ENCODE data around the gene FXYD4.
A peak's percentile ranks its signal among the peaks of the same experiment; 100 is the strongest.

The FXYD4 gene

DNA sequence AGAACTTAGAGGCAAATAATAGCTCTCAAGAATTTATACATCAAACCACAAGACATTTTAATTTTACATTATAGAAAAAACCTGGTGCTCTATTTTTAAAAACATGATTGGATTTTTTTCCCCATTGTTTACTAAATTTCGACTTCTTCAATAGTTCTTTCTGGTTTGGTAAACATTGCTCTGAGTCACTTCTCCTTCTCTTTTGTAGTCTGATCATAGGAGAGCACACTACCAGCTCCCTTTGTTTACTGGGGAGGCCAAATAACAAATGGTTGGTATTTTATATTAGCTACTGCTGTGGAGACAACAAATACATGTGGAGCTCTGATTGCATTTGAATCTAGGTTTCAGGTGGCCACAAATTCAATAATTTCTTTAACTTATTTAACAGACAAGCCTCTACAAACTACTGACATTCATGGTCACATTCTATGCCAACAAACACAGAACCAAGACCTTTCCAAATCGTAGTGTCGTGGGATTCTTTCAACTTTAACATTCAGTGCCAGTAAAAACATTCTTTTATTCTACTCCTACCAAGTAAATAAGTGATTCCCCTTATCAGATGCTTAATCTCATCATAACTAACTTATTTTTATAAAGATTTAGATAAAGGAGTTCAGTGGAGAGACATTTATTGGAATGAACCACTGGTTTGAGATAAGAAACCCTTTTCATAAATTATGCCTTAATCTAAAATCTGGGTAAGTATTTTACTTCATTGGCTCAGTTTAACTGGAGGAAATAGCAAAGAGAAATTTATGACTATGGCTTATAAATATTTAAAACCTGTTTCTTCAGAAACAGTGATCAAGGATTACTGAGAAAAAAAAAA is 17.7 kb upstream of the FXYD4 start:
- no peak overlapping the region for H3K4me3 Mint-ChIP-seq
- H3K36me3 Mint-ChIP-seq (ENCODE audit: low read depth) = peaks cover under 1% of the 10 kb centered on the region
- H3K4me1 Mint-ChIP-seq (ENCODE audit: low read depth) = peaks cover 21% of the 10 kb centered on the region
- H3K9me3 Mint-ChIP-seq = no peaks in the 10 kb centered on the region
- H3K27me3 Mint-ChIP-seq (ENCODE audit: low read depth) = peaks cover 21% of the 10 kb centered on the region
- peak overlapping the region; percentile 13 for H3K27ac Mint-ChIP-seq

DNA sequence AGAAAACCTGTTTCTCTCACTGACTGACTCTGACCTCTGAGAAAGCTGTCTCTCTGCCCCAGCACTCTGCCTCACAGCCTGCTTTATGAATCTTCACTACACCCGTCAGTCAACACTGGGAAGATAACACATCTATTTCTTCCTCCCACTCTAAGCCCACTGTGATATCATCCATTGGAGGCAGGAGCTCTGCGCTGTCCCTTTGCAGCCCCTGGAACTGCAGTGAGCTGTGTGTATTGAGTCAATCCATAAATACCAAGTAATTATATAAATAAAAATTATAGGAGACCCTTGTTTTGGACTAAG is 17.2 kb upstream of the FXYD4 start:
- no peaks in the 10 kb centered on the region for H3K36me3 Mint-ChIP-seq (ENCODE audit: low read depth)
- H3K4me1 Mint-ChIP-seq (ENCODE audit: low read depth) = peaks cover 20% of the 10 kb centered on the region
- H3K9me3 Mint-ChIP-seq = no peaks in the 10 kb centered on the region
- peak overlapping the region; percentile 13 for H3K27ac Mint-ChIP-seq
- H3K4me3 Mint-ChIP-seq = no peak overlapping the region
- H3K27me3 Mint-ChIP-seq (ENCODE audit: low read depth) = peaks cover 20% of the 10 kb centered on the region

DNA sequence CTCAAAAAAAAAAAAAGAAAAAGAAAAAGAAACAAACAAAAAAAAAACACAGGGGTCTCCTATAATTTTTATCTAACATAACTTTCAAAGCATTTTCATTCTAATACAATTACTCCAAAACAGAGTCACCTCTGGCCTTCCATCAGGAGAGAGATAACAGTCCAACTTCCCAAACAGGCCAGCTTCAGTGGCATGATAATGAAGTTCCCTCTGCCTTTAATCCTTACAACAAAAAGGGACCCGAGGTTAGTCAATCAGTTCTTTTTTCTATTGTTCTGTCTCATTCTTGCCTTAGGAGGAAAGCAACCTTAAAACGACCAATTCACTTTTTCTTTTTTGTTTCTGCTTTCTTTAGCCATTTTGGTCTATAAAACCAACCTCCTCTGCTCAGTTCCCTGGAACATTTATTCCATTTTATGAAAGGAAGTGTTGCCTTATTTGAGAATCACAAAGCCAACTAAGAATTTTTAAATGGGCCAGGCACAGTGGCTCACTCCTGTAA is 16.5 kb upstream of the FXYD4 start:
- Mint-ChIP-seq H3K36me3 (ENCODE audit: low read depth) (peaks cover under 1% of the 10 kb centered on the region), H3K9me3 (no peaks in the 10 kb centered on the region), H3K27ac (no peak overlapping the region), H3K27me3 (ENCODE audit: low read depth) (peaks cover 20% of the 10 kb centered on the region), H3K4me1 (ENCODE audit: low read depth) (peaks cover 21% of the 10 kb centered on the region), H3K4me3 (no peak overlapping the region)

DNA sequence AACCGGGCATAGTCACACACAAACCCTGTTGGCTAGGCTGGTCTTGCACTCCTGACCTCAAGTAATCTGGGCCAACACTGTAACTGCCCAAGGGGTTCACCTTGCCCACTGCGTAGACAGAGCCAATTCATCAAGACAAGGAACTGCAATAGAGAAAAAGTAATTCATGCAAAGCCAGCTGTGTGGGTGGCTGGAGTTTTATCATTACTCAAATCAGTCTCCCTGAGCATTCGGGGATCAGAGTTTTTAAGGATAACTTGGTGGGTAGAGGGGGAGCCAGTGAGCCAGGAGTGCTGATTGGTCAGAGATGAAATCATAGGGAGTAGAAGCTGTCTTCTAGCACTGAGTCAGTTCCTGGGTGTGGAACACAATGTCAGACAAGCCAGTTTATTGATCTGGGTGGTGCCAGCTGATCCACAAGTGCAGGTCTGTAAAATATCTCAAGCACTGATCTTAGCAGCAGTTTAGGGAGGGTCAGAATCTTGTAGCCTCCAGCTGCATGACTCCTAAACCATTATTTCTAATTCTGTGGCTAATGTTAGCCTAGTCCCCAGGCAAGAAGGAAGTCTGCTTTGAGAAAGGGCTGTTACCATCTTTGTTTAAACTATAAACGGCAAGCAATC is 15.6 kb upstream of the FXYD4 start:
- no peak overlapping the region for H3K4me3 Mint-ChIP-seq
- peaks cover 19% of the 10 kb centered on the region for H3K4me1 Mint-ChIP-seq (ENCODE audit: low read depth)

DNA sequence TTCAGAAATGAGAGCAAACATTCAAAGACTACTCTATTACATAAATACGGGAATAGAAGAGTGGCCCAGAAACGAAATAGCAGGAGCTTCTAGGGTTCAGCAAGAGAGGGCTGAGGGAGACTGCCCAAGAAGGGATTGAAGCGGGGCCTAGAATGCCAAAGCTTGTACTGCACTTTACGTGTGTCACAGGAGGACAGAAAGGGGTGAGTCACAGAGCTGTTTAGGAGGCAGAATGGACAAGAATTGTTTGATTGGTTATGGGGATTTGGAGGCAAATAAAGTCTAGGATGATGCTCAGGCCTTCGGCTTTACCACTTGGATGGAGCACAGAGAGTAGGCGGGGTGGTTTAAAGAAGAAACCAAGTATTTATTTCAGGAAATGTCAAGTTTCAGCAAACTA is 11.3 kb upstream of the FXYD4 start:
- peaks cover 26% of the 10 kb centered on the region for H3K4me1 Mint-ChIP-seq (ENCODE audit: low read depth)
- H3K27me3 Mint-ChIP-seq (ENCODE audit: low read depth) = no peaks in the 10 kb centered on the region
- H3K4me3 Mint-ChIP-seq = peak overlapping the region; percentile 67
- H3K36me3 Mint-ChIP-seq (ENCODE audit: low read depth) = peaks cover 7% of the 10 kb centered on the region
- no peaks in the 10 kb centered on the region for H3K9me3 Mint-ChIP-seq
- H3K27ac Mint-ChIP-seq = peak overlapping the region; percentile 78

More for the DNA sequence above, 15.6 kb upstream of the FXYD4 start:
- Mint-ChIP-seq H3K36me3 (ENCODE audit: low read depth) (peaks cover 5% of the 10 kb centered on the region), H3K9me3 (no peaks in the 10 kb centered on the region), H3K27ac (peak overlapping the region; percentile 87), H3K27me3 (ENCODE audit: low read depth) (peaks cover 12% of the 10 kb centered on the region)

DNA sequence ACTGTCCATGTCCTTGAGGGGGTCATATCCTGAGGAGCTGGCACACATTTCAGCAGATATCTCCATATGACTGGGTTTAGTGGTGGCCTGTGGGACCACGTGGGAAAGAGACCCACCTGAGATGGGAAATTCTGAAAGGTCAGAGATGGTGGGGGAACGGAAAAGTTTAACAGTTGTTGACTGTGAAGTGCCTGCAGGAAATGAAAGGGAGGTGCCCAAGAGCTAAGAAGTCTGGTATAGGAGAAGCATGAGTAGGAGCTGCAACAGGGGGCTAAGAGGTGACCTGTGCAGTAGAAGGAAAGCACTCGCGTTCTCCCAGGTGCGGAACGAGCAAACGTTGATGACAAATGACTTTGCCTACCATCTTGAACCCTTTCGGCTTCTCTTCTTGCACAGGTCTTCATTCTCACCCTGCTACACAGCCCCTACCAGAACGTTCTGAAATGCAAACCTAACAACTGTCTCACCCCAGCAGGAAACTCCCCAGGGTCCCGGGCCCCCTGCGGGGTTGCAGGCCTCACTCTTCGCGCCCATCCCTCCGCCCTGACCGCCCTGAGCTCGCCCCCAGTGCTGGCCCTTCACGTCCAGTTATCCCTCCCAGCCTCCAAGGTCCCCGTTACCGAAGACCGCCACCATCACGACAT is 9.8 kb upstream of the FXYD4 start:
- Mint-ChIP-seq H3K36me3 (ENCODE audit: low read depth) (peaks cover 7% of the 10 kb centered on the region), H3K27me3 (ENCODE audit: low read depth) (no peaks in the 10 kb centered on the region), H3K4me1 (ENCODE audit: low read depth) (peaks cover 17% of the 10 kb centered on the region), H3K9me3 (no peaks in the 10 kb centered on the region), H3K27ac (peak overlapping the region; percentile 97), H3K4me3 (peak overlapping the region; percentile 97)

DNA sequence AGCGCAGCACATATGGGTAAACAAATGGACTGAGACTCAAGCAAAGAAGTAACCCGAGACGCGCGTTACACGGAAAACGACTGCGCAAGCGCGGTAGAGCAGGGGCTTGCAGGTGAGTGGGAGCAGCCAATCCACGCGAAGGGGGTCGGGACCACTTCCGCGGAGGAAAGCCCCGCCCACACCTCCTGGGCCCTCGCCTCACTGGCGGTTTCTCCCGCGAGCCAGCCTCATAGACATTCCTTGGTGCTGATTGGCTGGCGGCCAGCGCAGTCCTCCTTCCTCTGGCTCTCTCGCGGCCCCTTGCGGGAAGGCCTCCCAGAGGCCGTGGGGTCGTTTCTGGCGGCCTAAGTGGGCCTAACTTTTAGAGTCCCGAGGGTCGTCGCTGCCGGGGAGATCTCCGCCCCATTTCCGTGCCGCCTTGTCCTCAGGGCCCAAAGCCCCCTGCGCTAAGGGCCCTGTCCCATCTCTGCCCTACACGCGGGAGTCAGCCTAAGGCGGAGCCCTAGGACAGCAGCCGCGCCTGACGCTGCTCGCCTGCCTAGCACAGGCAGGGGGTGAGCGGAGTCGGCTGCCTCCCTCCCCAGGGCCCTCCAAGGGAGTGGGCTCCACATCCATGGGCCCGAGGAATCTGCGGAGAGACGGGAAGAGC is 9.1 kb upstream of the FXYD4 start:
- Mint-ChIP-seq H3K4me3 (peak overlapping the region; percentile 97), H3K27me3 (ENCODE audit: low read depth) (no peaks in the 10 kb centered on the region), H3K4me1 (ENCODE audit: low read depth) (peaks cover 17% of the 10 kb centered on the region), H3K9me3 (no peaks in the 10 kb centered on the region), H3K36me3 (ENCODE audit: low read depth) (peaks cover 7% of the 10 kb centered on the region), H3K27ac (peak overlapping the region; percentile 97)

DNA sequence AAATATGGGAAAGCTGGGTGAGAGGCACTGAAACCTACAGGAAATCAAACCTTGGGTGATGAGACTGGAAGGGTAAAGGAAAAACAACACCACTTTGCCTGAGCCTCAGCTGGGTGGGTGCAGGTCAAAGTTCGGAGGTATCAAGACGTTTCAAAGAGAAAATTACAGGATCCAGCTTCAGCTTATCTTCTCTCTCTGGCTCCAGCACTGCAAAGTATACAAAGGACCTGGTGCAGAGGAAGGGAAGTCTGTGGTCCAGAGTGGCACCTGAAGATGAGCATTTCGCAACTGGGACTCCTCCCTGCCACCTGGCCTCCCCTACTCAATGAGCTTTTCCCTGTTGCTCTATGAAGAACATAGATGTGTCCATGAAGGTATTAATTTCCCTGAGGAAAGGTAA is 6.4 kb upstream of the FXYD4 start:
- Mint-ChIP-seq H3K4me3 (no peak overlapping the region), H3K9me3 (no peaks in the 10 kb centered on the region), H3K36me3 (ENCODE audit: low read depth) (peaks cover 6% of the 10 kb centered on the region), H3K4me1 (ENCODE audit: low read depth) (peaks cover 16% of the 10 kb centered on the region), H3K27ac (no peak overlapping the region), H3K27me3 (ENCODE audit: low read depth) (no peaks in the 10 kb centered on the region)

DNA sequence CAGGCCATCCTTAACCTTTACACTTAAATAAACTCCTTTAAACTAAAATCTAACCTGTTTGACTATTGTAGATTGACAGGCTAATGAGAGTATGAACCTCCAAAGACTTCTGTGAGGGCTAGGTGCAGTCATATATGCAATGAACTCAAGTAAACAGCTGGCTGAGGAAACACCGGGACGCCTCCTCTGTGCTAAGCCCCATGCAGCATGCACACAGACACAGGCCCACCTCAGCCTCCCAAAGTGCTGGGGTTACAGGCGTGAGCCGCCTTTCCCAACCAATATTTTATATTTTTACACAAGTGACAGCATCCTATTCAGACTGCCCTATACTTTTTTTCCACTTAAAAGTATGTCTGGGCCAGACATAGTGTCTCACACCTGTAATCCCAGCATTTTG is 1.5 kb upstream of the FXYD4 start:
- Mint-ChIP-seq H3K36me3 (ENCODE audit: low read depth) (no peaks in the 10 kb centered on the region), H3K9me3 (no peaks in the 10 kb centered on the region), H3K4me1 (ENCODE audit: low read depth) (peaks cover 4% of the 10 kb centered on the region), H3K27me3 (ENCODE audit: low read depth) (no peaks in the 10 kb centered on the region), H3K4me3 (no peak overlapping the region), H3K27ac (no peak overlapping the region)

DNA sequence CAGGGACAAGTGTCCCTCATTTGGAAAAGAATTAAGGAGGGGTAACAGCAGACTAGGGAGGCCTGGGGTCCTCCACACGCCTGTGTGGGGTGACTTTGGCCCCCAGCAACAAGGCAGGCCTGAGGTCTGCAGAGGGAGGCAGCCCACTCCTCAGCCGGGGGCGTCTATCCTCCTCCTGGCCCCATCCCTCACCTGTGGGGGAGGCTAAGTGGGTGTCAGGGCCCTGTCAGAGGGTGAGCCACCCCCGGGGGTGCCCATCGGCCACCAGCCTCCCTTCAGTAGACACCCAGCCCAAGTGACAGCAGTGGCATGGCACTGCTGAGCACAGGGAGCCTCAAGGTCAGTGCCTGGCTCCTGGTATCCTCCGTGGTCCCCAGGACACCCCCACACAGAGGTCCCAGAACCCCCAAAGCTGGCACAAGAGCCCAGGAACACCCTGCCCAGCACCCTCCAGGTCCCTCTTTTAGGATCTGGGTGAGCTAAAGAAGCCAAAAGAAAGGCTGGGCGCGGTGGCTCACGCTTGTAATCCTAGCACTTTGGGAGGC is 693 bp upstream of the FXYD4 start:
- H3K36me3 Mint-ChIP-seq (ENCODE audit: low read depth) = no peaks in the 10 kb centered on the region
- peaks cover 4% of the 10 kb centered on the region for H3K4me1 Mint-ChIP-seq (ENCODE audit: low read depth)
- no peaks in the 10 kb centered on the region for H3K27me3 Mint-ChIP-seq (ENCODE audit: low read depth)
- H3K27ac Mint-ChIP-seq = no peak overlapping the region
- H3K4me3 Mint-ChIP-seq = no peak overlapping the region
- H3K9me3 Mint-ChIP-seq = no peaks in the 10 kb centered on the region

DNA sequence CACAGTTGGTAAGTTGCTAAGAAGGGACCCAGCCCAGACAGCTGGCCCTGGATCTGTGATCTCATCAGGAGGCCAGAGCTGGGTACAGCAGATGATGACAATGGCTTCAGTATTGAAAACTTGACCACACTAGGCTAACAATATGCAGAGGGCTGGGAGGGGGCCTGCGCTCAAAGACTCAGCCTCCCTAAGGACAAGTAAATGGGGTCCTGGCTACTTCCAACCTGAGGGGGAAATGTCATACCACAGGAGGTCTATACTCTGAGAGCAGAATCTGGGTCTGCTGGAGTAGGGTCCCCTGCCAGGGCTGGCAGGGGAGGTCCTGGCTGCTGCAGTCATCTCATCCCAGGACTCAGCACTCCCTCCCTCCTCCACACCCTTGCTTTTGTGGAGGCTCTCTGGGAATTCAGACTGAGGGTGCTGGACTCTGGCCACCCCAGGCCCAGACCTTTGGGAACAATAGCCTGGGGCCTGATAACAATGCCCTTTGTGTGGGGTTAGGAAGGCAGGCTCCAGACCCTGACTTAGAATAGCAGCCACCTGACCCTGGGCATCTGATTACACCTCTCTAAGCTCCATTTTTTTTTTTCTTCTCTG is 1.4 kb downstream of the FXYD4 start:
- Mint-ChIP-seq H3K27me3 (ENCODE audit: low read depth) (no peaks in the 10 kb centered on the region), H3K36me3 (ENCODE audit: low read depth) (no peaks in the 10 kb centered on the region), H3K4me3 (no peak overlapping the region), H3K27ac (no peak overlapping the region), H3K4me1 (ENCODE audit: low read depth) (peaks cover 4% of the 10 kb centered on the region), H3K9me3 (no peaks in the 10 kb centered on the region)

DNA sequence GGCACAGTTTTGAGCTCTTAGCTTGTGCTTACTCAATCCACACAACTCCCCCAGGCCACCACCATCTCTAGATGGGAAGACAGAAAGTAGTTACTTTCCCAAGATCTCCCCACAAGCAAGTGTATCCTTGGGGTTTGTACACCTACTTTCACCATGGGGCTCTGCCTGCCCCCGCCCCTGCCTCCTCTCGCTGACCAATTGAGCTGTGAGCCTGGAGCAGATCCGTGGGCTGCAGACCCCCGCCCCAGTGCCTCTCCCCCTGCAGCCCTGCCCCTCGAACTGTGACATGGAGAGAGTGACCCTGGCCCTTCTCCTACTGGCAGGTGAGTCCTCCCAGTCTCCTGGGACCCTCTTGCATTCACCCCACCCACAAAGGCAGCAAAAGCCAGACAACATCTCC is 2.0 kb downstream of the FXYD4 start:
- H3K4me3 Mint-ChIP-seq = no peak overlapping the region
- H3K36me3 Mint-ChIP-seq (ENCODE audit: low read depth) = no peaks in the 10 kb centered on the region
- no peaks in the 10 kb centered on the region for H3K27me3 Mint-ChIP-seq (ENCODE audit: low read depth)
- H3K4me1 Mint-ChIP-seq (ENCODE audit: low read depth) = peaks cover 4% of the 10 kb centered on the region
- no peak overlapping the region for H3K27ac Mint-ChIP-seq
- no peaks in the 10 kb centered on the region for H3K9me3 Mint-ChIP-seq

DNA sequence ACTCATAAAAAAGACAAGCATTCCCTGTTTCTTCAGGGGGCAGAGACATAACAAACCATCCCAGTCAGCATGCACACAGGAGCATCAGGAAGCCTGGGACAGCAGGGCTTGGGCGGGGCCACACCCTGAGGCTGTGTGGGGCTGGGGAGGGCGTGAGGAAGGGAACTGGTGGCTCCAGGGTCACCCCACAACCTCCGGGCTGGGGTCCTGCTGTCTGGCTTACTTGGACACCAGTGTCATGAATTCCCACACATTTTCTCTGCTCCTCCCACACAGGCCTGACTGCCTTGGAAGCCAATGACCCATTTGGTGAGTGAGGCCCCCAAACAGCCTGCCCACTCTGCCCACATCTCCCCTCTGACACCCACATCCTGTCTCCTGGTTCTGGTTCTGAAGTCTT is 2.8 kb downstream of the FXYD4 start:
- no peak overlapping the region for H3K27ac Mint-ChIP-seq
- peaks cover 4% of the 10 kb centered on the region for H3K4me1 Mint-ChIP-seq (ENCODE audit: low read depth)
- no peaks in the 10 kb centered on the region for H3K9me3 Mint-ChIP-seq
- no peak overlapping the region for H3K4me3 Mint-ChIP-seq
- no peaks in the 10 kb centered on the region for H3K36me3 Mint-ChIP-seq (ENCODE audit: low read depth)
- no peaks in the 10 kb centered on the region for H3K27me3 Mint-ChIP-seq (ENCODE audit: low read depth)

DNA sequence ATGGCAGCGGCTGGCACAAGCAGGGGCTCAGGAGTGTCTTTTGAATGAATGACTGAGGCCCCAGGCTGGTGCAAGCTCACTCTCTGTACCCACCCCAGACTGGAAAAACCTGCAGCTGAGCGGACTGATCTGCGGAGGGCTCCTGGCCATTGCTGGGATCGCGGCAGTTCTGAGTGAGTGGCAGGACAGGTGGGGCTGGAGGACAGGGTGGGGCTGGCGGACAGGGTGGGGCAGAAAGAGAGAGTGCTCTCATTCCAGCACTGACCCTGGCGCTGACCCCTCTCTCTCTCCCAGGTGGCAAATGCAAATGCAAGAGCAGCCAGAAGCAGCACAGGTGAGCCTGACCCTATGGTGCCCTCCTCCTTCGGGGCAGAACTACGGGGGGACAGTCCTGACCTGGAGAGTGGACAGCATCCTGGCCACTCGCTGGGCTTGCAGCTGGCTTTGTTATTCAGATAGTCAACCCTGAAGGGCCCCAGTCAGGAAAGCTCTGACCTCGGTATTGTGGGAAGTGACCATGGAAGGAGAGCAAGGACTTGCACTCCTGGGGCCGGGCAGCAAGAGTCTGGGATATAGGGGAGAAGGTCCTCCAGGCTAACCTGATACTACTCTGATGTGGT is 4.1 kb downstream of the FXYD4 start:
- no peak overlapping the region for H3K4me3 Mint-ChIP-seq
- H3K36me3 Mint-ChIP-seq (ENCODE audit: low read depth) = no peaks in the 10 kb centered on the region
- H3K4me1 Mint-ChIP-seq (ENCODE audit: low read depth) = peaks cover 5% of the 10 kb centered on the region
- no peaks in the 10 kb centered on the region for H3K9me3 Mint-ChIP-seq
- H3K27me3 Mint-ChIP-seq (ENCODE audit: low read depth) = no peaks in the 10 kb centered on the region
- no peak overlapping the region for H3K27ac Mint-ChIP-seq

Measured in T-helper 1 cell treated with Interleukin-12 subunit alpha and Interleukin-12 subunit beta and Interleukin-4 antibody, amounts not matched to agents 30 μg/mL and 1 μg/mL, for 36 hours (primary cell).